HUES64 (cell line): ENCODE data around the gene SIX4.

ENCODE experiments used
- H3K27ac ChIP-seq: 2 replicates; pipeline ENCODE4 v1.7.0; 2013; ENCODE audit warnings: low read depth, low read length, inconsistent platforms
- H3K27me3 ChIP-seq: 2 replicates; pipeline ENCODE4 v1.6.1; 2013; ENCODE audit warnings: mild to moderate bottlenecking, low read length; ENCODE audit not compliant: insufficient read depth
- H3K36me3 ChIP-seq: 2 replicates; pipeline ENCODE4 v1.6.1; 2013; ENCODE audit warnings: mild to moderate bottlenecking, low read length; ENCODE audit not compliant: insufficient read depth
- H3K4me1 ChIP-seq: 2 replicates; pipeline ENCODE4 v1.6.1; 2013; ENCODE audit warnings: mild to moderate bottlenecking, low read length, moderate library complexity; ENCODE audit not compliant: insufficient read depth
- H3K4me3 ChIP-seq: 2 replicates; pipeline ENCODE4 v1.5.1; 2013; ENCODE audit warnings: mild to moderate bottlenecking, low read length, moderate library complexity
- H3K9ac ChIP-seq: 2 replicates; pipeline ENCODE4 v1.6.1; 2013; ENCODE audit warnings: mild to moderate bottlenecking, low read depth, low read length
- H3K9me3 ChIP-seq: 2 replicates; pipeline ENCODE4 v1.6.1; 2013; ENCODE audit warnings: low read depth, low read length; ENCODE audit not compliant: insufficient read depth
- WGBS: fragments of 150-250, 120-280 bp; methylation state at CpG from one replicate; pipeline ENCODE4 v1.1.7; 2013; ENCODE audit warnings: missing lambda C conversion rate; 5-methylcytosine and 5-hydroxymethylcytosine counted together

The SIX4 gene

GRCh38 chr14:60680511-60680910, 43.6 kb downstream of the SIX4 start:
- H3K4me3 ChIP-seq, result no peak overlapping the region
- H3K27ac ChIP-seq, result no peak overlapping the region
- 93% methylated on average over 3 of the region's 3 CpGs for WGBS
- H3K36me3 ChIP-seq, result no peaks in the 10 kb centered on the region
- H3K4me1 ChIP-seq, result peaks cover 25% of the 10 kb centered on the region
- H3K9ac ChIP-seq, result no peak overlapping the region
- H3K27me3 ChIP-seq, result no peaks in the 10 kb centered on the region
- no peaks in the 10 kb centered on the region for H3K9me3 ChIP-seq

- H3K27ac ChIP-seq, result peak overlapping the region; percentile 37; the same call in 1 of the 2 replicates
- H3K9me3 ChIP-seq, result no peaks in the 10 kb centered on the region
- H3K36me3 ChIP-seq, result no peaks in the 10 kb centered on the region
- H3K27me3 ChIP-seq, result no peaks in the 10 kb centered on the region
- peaks cover 25% of the 10 kb centered on the region for H3K4me1 ChIP-seq
- 45% methylated on average over 4 of the region's 4 CpGs for WGBS
- no peak overlapping the region; the same call in 1 of the 2 replicates for H3K4me3 ChIP-seq
- 0 out of 2 replicates have a peak overlapping the region, but pooled peaks have one; percentile 17 for H3K9ac ChIP-seq
Observed at GRCh38 chr14:60679566-60680258, 44.4 kb downstream of the SIX4 start.

- Histone ChIP-seq H3K27me3 (no peaks in the 10 kb centered on the region), H3K9ac (no peak overlapping the region), H3K9me3 (no peaks in the 10 kb centered on the region), H3K4me3 (no peak overlapping the region), H3K36me3 (no peaks in the 10 kb centered on the region), H3K27ac (no peak overlapping the region), H3K4me1 (peaks cover 25% of the 10 kb centered on the region)
Observed at GRCh38 chr14:60677701-60678100, 46.5 kb downstream of the SIX4 start.

DNA sequence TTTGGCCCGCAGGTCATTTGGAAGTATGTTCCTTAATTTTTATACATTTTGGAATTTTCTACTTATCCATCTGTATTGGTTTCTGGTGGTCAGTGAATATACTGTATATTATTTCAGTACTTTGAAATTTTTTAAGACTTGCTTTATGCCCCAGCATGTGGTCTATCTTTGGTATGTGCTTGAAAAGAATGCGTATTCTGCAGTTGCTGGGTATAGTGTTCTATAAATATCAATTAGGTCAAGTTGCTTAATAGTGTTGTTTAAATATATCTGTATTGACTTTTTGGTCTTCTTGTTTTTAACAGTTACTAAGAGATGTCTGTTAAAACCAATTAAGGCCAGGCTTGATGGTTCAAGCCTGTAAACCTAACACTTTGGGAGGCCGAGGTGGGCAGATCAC, 53.2 kb downstream of the SIX4 start:
- Histone ChIP-seq H3K9ac (no peak overlapping the region), H3K36me3 (no peaks in the 10 kb centered on the region), H3K4me1 (no peaks in the 10 kb centered on the region), H3K27ac (no peak overlapping the region), H3K27me3 (no peaks in the 10 kb centered on the region), H3K4me3 (no peak overlapping the region), H3K9me3 (0 out of 2 replicates have a peak, but pooled peaks cover 3% of the 10 kb centered on the region)
- 93% methylated on average over 2 of the region's 3 CpGs for WGBS

DNA sequence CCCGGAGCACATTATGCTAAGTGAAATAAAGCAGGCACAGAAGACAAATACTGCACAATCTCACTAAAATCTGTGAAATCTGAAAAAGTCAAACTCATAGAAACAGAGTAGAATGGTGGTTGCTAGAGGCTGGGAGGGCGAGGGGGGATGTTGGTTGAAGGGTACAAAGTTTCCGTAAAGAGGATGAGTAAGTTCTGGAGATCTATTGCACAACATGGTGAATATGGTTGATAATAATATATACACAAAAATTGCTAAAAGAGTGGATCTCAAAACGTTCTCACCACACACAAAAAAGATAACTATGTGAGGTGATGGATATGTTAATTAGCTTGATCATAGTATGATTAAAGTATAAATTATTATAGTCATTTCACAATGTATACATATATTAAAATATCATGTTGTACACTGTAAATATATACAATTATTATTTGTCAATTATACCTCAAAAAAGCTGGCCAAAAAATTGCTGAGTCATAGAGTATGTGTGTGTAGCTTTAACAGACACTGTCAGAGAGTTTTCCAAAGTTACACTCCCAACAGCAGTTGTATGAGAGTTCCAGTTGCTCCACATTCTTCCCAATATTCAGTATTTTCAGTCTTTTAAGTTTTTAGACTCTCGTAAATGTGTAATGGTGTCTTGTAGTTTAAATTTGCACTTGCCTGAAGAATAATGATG, 55.6 kb downstream of the SIX4 start:
- 86% methylated on average over 3 of the region's 5 CpGs for WGBS
- Histone ChIP-seq H3K27me3 (no peaks in the 10 kb centered on the region), H3K9me3 (0 out of 2 replicates have a peak, but pooled peaks cover 3% of the 10 kb centered on the region), H3K4me3 (no peak overlapping the region), H3K27ac (no peak overlapping the region), H3K9ac (no peak overlapping the region), H3K36me3 (no peaks in the 10 kb centered on the region), H3K4me1 (no peaks in the 10 kb centered on the region)

DNA sequence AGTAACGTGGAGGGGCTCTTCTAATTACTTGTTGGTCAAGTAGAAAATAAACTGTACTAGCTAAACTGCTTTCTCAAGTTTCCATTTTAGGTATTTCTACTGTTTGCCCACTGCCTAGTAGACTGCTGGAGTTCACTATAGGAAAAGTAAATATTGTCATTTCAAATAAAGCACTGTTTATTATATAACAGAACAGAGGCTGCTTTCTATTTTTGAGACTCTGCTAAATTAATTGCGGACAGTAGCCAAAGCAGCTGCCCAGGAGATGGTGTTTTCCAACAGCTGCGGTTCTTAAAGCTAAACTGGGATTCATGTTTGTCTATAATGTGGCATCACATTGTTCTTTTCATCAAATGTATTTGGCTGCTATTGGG, 59.0 kb downstream of the SIX4 start:
- WGBS, result 96% methylated on average over 3 of the region's 3 CpGs
- Histone ChIP-seq H3K9ac (no peak overlapping the region), H3K36me3 (no peaks in the 10 kb centered on the region), H3K27me3 (peaks cover 5% of the 10 kb centered on the region; the same call in 1 of the 2 replicates), H3K9me3 (0 out of 2 replicates have a peak, but pooled peaks cover 3% of the 10 kb centered on the region), H3K27ac (no peak overlapping the region), H3K4me1 (no peaks in the 10 kb centered on the region), H3K4me3 (no peak overlapping the region)

GRCh38 chr14:60662982-60663381, 61.2 kb downstream of the SIX4 start:
- 93% methylated on average over 1 of the region's 1 CpG for WGBS
- peaks cover 13% of the 10 kb centered on the region for H3K4me1 ChIP-seq

GRCh38 chr14:60661721-60662120, 62.4 kb downstream of the SIX4 start:
- no peak overlapping the region for H3K9ac ChIP-seq
- WGBS, result 95% methylated on average over 1 of the region's 1 CpG
- H3K4me1 ChIP-seq, result peaks cover 15% of the 10 kb centered on the region
- H3K36me3 ChIP-seq, result no peaks in the 10 kb centered on the region
- peaks cover 39% of the 10 kb centered on the region for H3K27me3 ChIP-seq
- no peak overlapping the region for H3K27ac ChIP-seq
- no peak overlapping the region for H3K4me3 ChIP-seq
- no peaks in the 10 kb centered on the region for H3K9me3 ChIP-seq

More at GRCh38 chr14:60662982-60663381, 61.2 kb downstream of the SIX4 start:
- no peaks in the 10 kb centered on the region for H3K9me3 ChIP-seq
- H3K9ac ChIP-seq, result no peak overlapping the region
- H3K27me3 ChIP-seq, result peaks cover 27% of the 10 kb centered on the region
- H3K36me3 ChIP-seq, result no peaks in the 10 kb centered on the region
- H3K4me3 ChIP-seq, result no peak overlapping the region
- H3K27ac ChIP-seq, result no peak overlapping the region
